Trophoblast cell (in vitro differentiated cells and primary cell): ENCODE data around the gene TMIGD1.
A peak's percentile ranks its signal among the peaks of the same experiment; 100 is the strongest.

Experiments used
- DNase-seq, 2 donors: peaks; one replicate each; pipeline ENCODE4 v3.0.0-alpha.2; 2016
- H2AFZ ChIP-seq: 2 replicates; pipeline ENCODE4 v1.6.1; 2013; ENCODE audit warnings: low read length, moderate library complexity, mild to moderate bottlenecking; ENCODE audit not compliant: insufficient read depth, poor library complexity
- H2AK5ac ChIP-seq: 2 replicates; pipeline ENCODE4 v1.6.1; 2013; ENCODE audit warnings: mild to moderate bottlenecking, low read length
- H2BK120ac ChIP-seq: 2 replicates; pipeline ENCODE4 v1.6.1; 2013; ENCODE audit warnings: low read length, mild to moderate bottlenecking, moderate library complexity; ENCODE audit not compliant: insufficient read depth, poor library complexity
- H2BK12ac ChIP-seq: 2 replicates; pipeline ENCODE4 v1.6.1; 2013; ENCODE audit warnings: mild to moderate bottlenecking, low read length, moderate library complexity
- H2BK5ac ChIP-seq: 2 replicates; pipeline ENCODE4 v1.6.1; 2013; ENCODE audit warnings: low read length, low read depth, moderate library complexity, mild to moderate bottlenecking; ENCODE audit not compliant: poor library complexity
- H3K14ac ChIP-seq: 2 replicates; pipeline ENCODE4 v1.6.1; 2013; ENCODE audit warnings: mild to moderate bottlenecking, low read length
- H3K18ac ChIP-seq: 2 replicates; pipeline ENCODE4 v1.6.1; 2013; ENCODE audit warnings: mild to moderate bottlenecking, low read length
- H3K23ac ChIP-seq: 2 replicates; pipeline ENCODE4 v1.6.1; 2013; ENCODE audit warnings: low read length
- H3K27ac ChIP-seq: 2 replicates; pipeline ENCODE4 v1.5.1; 2013; ENCODE audit warnings: low read depth, mild to moderate bottlenecking, inconsistent platforms, low read length, moderate library complexity
- H3K27me3 ChIP-seq: 2 replicates; pipeline ENCODE4 v1.6.1; 2013; ENCODE audit warnings: inconsistent platforms, mild to moderate bottlenecking, low read length, moderate library complexity; ENCODE audit not compliant: insufficient read depth
- H3K36me3 ChIP-seq, 2 experiments: 1 replicate in 1 of 2; 2 replicates in 1 of 2; pipeline ENCODE4 v1.6.1; 2013; ENCODE audit warnings: low read length in 2 of 2, mild to moderate bottlenecking in 2 of 2, moderate library complexity in 1 of 2; ENCODE audit not compliant: insufficient read depth in 2 of 2, control insufficient read depth in 1 of 2
- H3K4ac ChIP-seq: 2 replicates; pipeline ENCODE4 v1.6.1; 2013; ENCODE audit warnings: low read depth, mild to moderate bottlenecking, low read length, moderate library complexity
- H3K4me1 ChIP-seq, 2 experiments: 1 replicate in 1 of 2; 2 replicates in 1 of 2; pipeline ENCODE4 v1.6.1; 2013; ENCODE audit warnings: low read length in 2 of 2, mild to moderate bottlenecking in 2 of 2, moderate library complexity in 1 of 2; ENCODE audit not compliant: insufficient read depth in 2 of 2, control insufficient read depth in 1 of 2
- H3K4me2 ChIP-seq: 2 replicates; pipeline ENCODE4 v1.6.1; 2013; ENCODE audit warnings: inconsistent platforms, mild to moderate bottlenecking, low read length, moderate library complexity
- H3K4me3 ChIP-seq: 2 replicates; pipeline ENCODE4 v1.5.1; 2013; ENCODE audit warnings: mild to moderate bottlenecking, low read depth, low read length, inconsistent platforms
- H3K79me1 ChIP-seq: one replicate; pipeline ENCODE4 v1.6.1; 2013; ENCODE audit warnings: low read length
- H3K79me2 ChIP-seq: 2 replicates; pipeline ENCODE4 v1.6.1; 2013; ENCODE audit warnings: low read length, mild to moderate bottlenecking; ENCODE audit not compliant: control insufficient read depth, insufficient read depth, poor library complexity
- H3K9ac ChIP-seq: 2 replicates; pipeline ENCODE4 v1.6.1; 2013; ENCODE audit warnings: mild to moderate bottlenecking, low read length
- H3K9me3 ChIP-seq: 2 replicates; pipeline ENCODE4 v1.6.1; 2013; ENCODE audit warnings: low read depth, mild to moderate bottlenecking, control low read depth, inconsistent platforms, low read length; ENCODE audit not compliant: insufficient read depth
- H4K12ac ChIP-seq: 2 replicates; pipeline ENCODE4 v1.6.1; 2013; ENCODE audit warnings: low read depth, mild to moderate bottlenecking, low read length, moderate library complexity
- H4K8ac ChIP-seq: 2 replicates; pipeline ENCODE4 v1.6.1; 2013; ENCODE audit warnings: low read depth, mild to moderate bottlenecking, low read length, moderate library complexity
- H4K91ac ChIP-seq: one replicate; pipeline ENCODE4 v1.6.1; 2013; ENCODE audit warnings: low read depth, mild to moderate bottlenecking, low read length, moderate library complexity
- WGBS: extraction: QIAGEN DNeasy Blood & Tissue Kit; methylation state at CpG from one replicate; pipeline ENCODE4 v1.1.7; 2013; ENCODE audit warnings: missing lambda C conversion rate; ENCODE audit not compliant: insufficient read length, insufficient coverage; ENCODE audit errors: extremely low coverage; 5-methylcytosine and 5-hydroxymethylcytosine counted together

Gene TMIGD1

GRCh38 chr17:30379903-30380381 lies 46.1 kb upstream of the TMIGD1 start:
- Histone ChIP-seq H3K9me3 (no peaks in the 10 kb centered on the region), H3K79me2 (peaks cover 7% of the 10 kb centered on the region), H2BK12ac (no peak overlapping the region), H2BK120ac (no peak overlapping the region), H2BK5ac (no peak overlapping the region), H4K8ac (no peak overlapping the region), H3K36me3 (no peaks in the 10 kb centered on the region), H2AK5ac (no peak overlapping the region), H4K91ac (no peak overlapping the region), H3K23ac (no peak overlapping the region), H3K4me3 (peak overlapping the region; percentile 91), H2AFZ (no peak overlapping the region), H3K18ac (no peak overlapping the region), H3K4me2 (peak overlapping the region; percentile 70), H3K9ac (peak overlapping the region; percentile 39), H3K27ac (no peak overlapping the region), H3K27me3 (no peaks in the 10 kb centered on the region), H3K79me1 (peaks cover 7% of the 10 kb centered on the region), H3K4me1 (peaks cover 6 to 9% of the 10 kb centered on the region in 2 experiments), H4K12ac (no peak overlapping the region), H3K14ac (no peak overlapping the region), H3K4ac (no peak overlapping the region)
- no CpG with 5 or more reads among the region's 5 CpGs for WGBS
- peak in 1 of 2 donors; percentile 12 for DNase-seq

- Histone ChIP-seq H4K12ac (peak overlapping the region; percentile 8), H3K18ac (peak overlapping the region; percentile 48), H3K79me2 (peaks cover 7% of the 10 kb centered on the region), H3K23ac (no peak overlapping the region), H3K4me1 (peaks cover 6 to 9% of the 10 kb centered on the region in 2 experiments), H3K9me3 (no peaks in the 10 kb centered on the region), H2BK5ac (no peak overlapping the region), H3K27ac (no peak overlapping the region), H3K4me2 (peak overlapping the region; percentile 70), H2BK120ac (no peak overlapping the region), H4K8ac (peak overlapping the region; percentile 66), H3K79me1 (peaks cover 7% of the 10 kb centered on the region), H3K4me3 (peak overlapping the region; percentile 91), H3K36me3 (no peaks in the 10 kb centered on the region), H3K4ac (peak overlapping the region; percentile 23), H2AFZ (peak overlapping the region; percentile 80), H2BK12ac (no peak overlapping the region), H3K14ac (peak overlapping the region; percentile 52), H2AK5ac (no peak overlapping the region), H4K91ac (peak overlapping the region; percentile 39), H3K9ac (peak overlapping the region; percentile 39), H3K27me3 (no peaks in the 10 kb centered on the region)
- no CpG with 5 or more reads among the region's 68 CpGs for WGBS
- DNase-seq, result no peak
These were observed 45.5 kb upstream of the TMIGD1 start for GRCh38 chr17:30379303-30379902.

GRCh38 chr17:30378825-30379302 lies 45.0 kb upstream of the TMIGD1 start, which contains the start of gene CPD:
TSS of gene CPD (plus strand) at chr17:30378927. CDS start at chr17:30378981, 54 bp downstream.
- H3K4ac ChIP-seq, result peak within 1 kb of the TSS; percentile 23
- H3K79me2 ChIP-seq, result peaks cover 7% of the 10 kb centered on the region
- H3K9ac ChIP-seq, result peak within 1 kb of the TSS; percentile 39
- H3K36me3 ChIP-seq, result no peaks in the 10 kb centered on the region
- H2BK120ac ChIP-seq, result peak within 1 kb of the TSS; percentile 77
- H3K23ac ChIP-seq, result no peak within 1 kb of the TSS
- H3K79me1 ChIP-seq, result peaks cover 7% of the 10 kb centered on the region
- H2BK5ac ChIP-seq, result no peak within 1 kb of the TSS
- peak; percentile 93 to 98 for DNase-seq
- H3K9me3 ChIP-seq, result no peaks in the 10 kb centered on the region
- peak within 1 kb of the TSS; percentile 52 for H3K14ac ChIP-seq
- no CpG with 5 or more reads among the region's 59 CpGs for WGBS
- no peak within 1 kb of the TSS for H2BK12ac ChIP-seq
- peak within 1 kb of the TSS; percentile 48 for H3K18ac ChIP-seq
- peak within 1 kb of the TSS; percentile 80 for H2AFZ ChIP-seq
- H3K4me3 ChIP-seq, result peak within 1 kb of the TSS; percentile 91
- H3K27ac ChIP-seq, result no peak within 1 kb of the TSS
- peak within 1 kb of the TSS; percentile 8 for H4K12ac ChIP-seq
- peaks cover 6 to 9% of the 10 kb centered on the region in 2 experiments for H3K4me1 ChIP-seq
- no peaks in the 10 kb centered on the region for H3K27me3 ChIP-seq
- no peak within 1 kb of the TSS for H2AK5ac ChIP-seq
- H4K8ac ChIP-seq, result peak within 1 kb of the TSS; percentile 66
- peak within 1 kb of the TSS; percentile 39 for H4K91ac ChIP-seq
- H3K4me2 ChIP-seq, result peak within 1 kb of the TSS; percentile 92

GRCh38 chr17:30378241-30378824 lies 44.5 kb upstream of the TMIGD1 start:
- Histone ChIP-seq H3K14ac (no peak overlapping the region), H3K4me3 (peak overlapping the region; percentile 23), H3K18ac (no peak overlapping the region), H3K4me2 (peak overlapping the region; percentile 92), H3K36me3 (no peaks in the 10 kb centered on the region), H3K79me1 (peaks cover 7% of the 10 kb centered on the region), H3K9ac (no peak overlapping the region), H2AFZ (no peak overlapping the region), H2BK5ac (no peak overlapping the region), H3K79me2 (peaks cover 7% of the 10 kb centered on the region), H3K4ac (no peak overlapping the region), H2BK120ac (no peak overlapping the region), H2BK12ac (no peak overlapping the region), H3K4me1 (peaks cover 6 to 9% of the 10 kb centered on the region in 2 experiments), H4K12ac (no peak overlapping the region), H2AK5ac (no peak overlapping the region), H3K27me3 (no peaks in the 10 kb centered on the region), H4K91ac (no peak overlapping the region), H3K23ac (no peak overlapping the region), H3K27ac (no peak overlapping the region), H4K8ac (peak overlapping the region; percentile 37), H3K9me3 (no peaks in the 10 kb centered on the region)
- peak in 1 of 2 donors; percentile 32 for DNase-seq
- WGBS, result no CpG with 5 or more reads among the region's 31 CpGs
